OCI-LY7 (cell line): ENCODE data around the gene ZNF776. TPM values are rescaled to one million over a fixed set of nuclear protein-coding genes. Genes with fewer than 3 reads are reported as not detected.

ENCODE experiments used
- BruUV-seq: library from RNA; stranded (reverse); fragments of 400-500 nt; replicated peaks from 2 replicates; lab custom pipeline; 2021; lab: Mats Ljungman, UMichigan
- CTCF ChIA-PET: fragments of 300-600 bp; sonication (Branson Sonifier 250); formaldehyde crosslinking; loops from one replicate; lab custom pipeline; 2022; ENCODE audit warnings: antibody characterized with exemption; ENCODE audit not compliant: unreplicated experiment; lab: Charles Lee
- POLR2A ChIA-PET: fragments of 300-600 bp; sonication (Branson Sonifier 250); formaldehyde crosslinking; loops from one replicate; lab custom pipeline; 2022; ENCODE audit warnings: antibody characterized with exemption; lab: Charles Lee
- DNase-seq: peaks from one replicate; pipeline ENCODE4 v3.0.0-alpha.2; 2015; ENCODE audit warnings: low spot score
- H2AFZ ChIP-seq: fragments of 200-600 bp; sonication (generic), shearing (Covaris generic); 2 replicates; pipeline ENCODE4 v1.6.1; 2014; ENCODE audit warnings: mild to moderate bottlenecking, antibody characterized with exemption, low read length, moderate library complexity
- H3K27ac ChIP-seq: fragments of 200-600 bp; sonication (generic); 2 replicates; pipeline ENCODE4 v1.5.1; 2014; ENCODE audit warnings: mixed run types, low read depth, mild to moderate bottlenecking, moderate library complexity, low read length, inconsistent platforms; ENCODE audit not compliant: poor library complexity, severe bottlenecking
- H3K36me3 ChIP-seq: fragments of 200-600 bp; sonication (generic); 2 replicates; pipeline ENCODE4 v1.6.1; 2014; ENCODE audit warnings: mild to moderate bottlenecking, antibody characterized with exemption, low read length, moderate library complexity, mixed read lengths; ENCODE audit not compliant: insufficient read depth
- H3K4me1 ChIP-seq: fragments of 200-600 bp; sonication (generic); 2 replicates; pipeline ENCODE4 v1.5.1; 2014; ENCODE audit warnings: mild to moderate bottlenecking, low read length; ENCODE audit not compliant: insufficient read depth, poor library complexity, severe bottlenecking
- H3K4me2 ChIP-seq: fragments of 200-600 bp; sonication (generic); 2 replicates; pipeline ENCODE4 v1.6.1; 2014; ENCODE audit warnings: mild to moderate bottlenecking, low read length
- H3K4me3 ChIP-seq: fragments of 200-600 bp; sonication (generic); 2 replicates; pipeline ENCODE4 v1.5.1; 2014; ENCODE audit warnings: mild to moderate bottlenecking, low read depth, low read length; ENCODE audit not compliant: poor library complexity, severe bottlenecking
- H3K79me2 ChIP-seq: fragments of 200-600 bp; sonication (generic); 2 replicates; pipeline ENCODE4 v1.6.1; 2016; ENCODE audit warnings: low read depth, mild to moderate bottlenecking, low read length, moderate library complexity, mixed read lengths; ENCODE audit not compliant: insufficient read depth
- H3K9me2 ChIP-seq: fragments of 200-600 bp; sonication (generic); 2 replicates; pipeline ENCODE4 v1.6.1; 2016; ENCODE audit warnings: mild to moderate bottlenecking, low read length, mixed read lengths; ENCODE audit not compliant: insufficient read depth
- H3K9me3 ChIP-seq: fragments of 200-600 bp; sonication (generic); 2 replicates; pipeline ENCODE4 v1.6.1; 2014; ENCODE audit warnings: mild to moderate bottlenecking, mixed run types, low read length, mixed read lengths
- H4K20me1 ChIP-seq: fragments of 200-600 bp; sonication (generic); 2 replicates; pipeline ENCODE4 v1.6.1; 2014; ENCODE audit warnings: mild to moderate bottlenecking, antibody characterized with exemption, low read length, moderate library complexity, mixed read lengths; ENCODE audit not compliant: insufficient read depth
- EZH2phosphoT487 ChIP-seq: fragments of 200-600 bp; sonication (generic); IDR thresholded peaks from 2 replicates; pipeline ENCODE4 v1.6.1; 2018; ENCODE audit warnings: low read depth, borderline replicate concordance, mild to moderate bottlenecking, mixed run types, antibody characterized with exemption, low read length, moderate library complexity, mixed read lengths
- intact Hi-C: fragments of 100-400 bp; cut with micrococcal nuclease; formaldehyde crosslinking; loops from one replicate; pipeline ENCODE4 v1.10.0; 2022; ENCODE audit not compliant: unreplicated experiment
- total RNA-seq, 2 experiments: library from RNA; depleted of rRNA in 1 of 2; stranded (reverse); fragments of >200 nt in 1 of 2; shearing (Covaris generic) in 1 of 2; gene quantifications; 2 replicates each; pipeline ENCODE4 v1.2.3, GENCODE V29; 2014 to 2022
- TF ChIP-seq, protein P1 (sequence below): fragments of 200-600 bp; sonication (generic); conservative IDR thresholded peaks from 2 replicates; pipeline ENCODE4 v1.5.1; 2014; ENCODE audit warnings: mild to moderate bottlenecking, antibody characterized with exemption, low read length, moderate library complexity, mixed read lengths

Gene ZNF776
- total RNA-seq, 2 experiments from 2014 or later: 19.6 to 36.0 TPM

DNA sequence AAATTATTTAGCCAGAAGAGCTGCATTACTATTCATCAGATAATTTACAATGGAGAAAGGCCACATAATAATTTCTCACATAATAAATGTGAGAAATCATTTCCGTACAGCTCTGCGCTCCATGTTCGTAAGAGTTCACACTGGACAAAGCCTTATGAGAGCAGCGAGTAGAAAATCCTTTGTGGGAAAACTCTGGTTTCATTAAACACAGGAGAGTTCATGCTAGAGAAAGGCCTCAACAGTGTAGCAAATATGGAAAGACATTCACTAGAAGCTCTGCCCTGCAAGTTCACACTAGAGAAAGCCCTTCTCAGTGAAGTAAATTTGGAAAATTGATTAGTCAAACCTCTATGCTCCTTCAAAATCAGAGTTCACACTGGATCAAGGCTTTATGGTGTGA lies 8.4 kb downstream of the ZNF776 start:
- Histone ChIP-seq H3K4me3 (no peak overlapping the region), H4K20me1 (no peaks in the 10 kb centered on the region), H3K79me2 (peaks cover 2% of the 10 kb centered on the region; the same call in 1 of the 2 replicates), H3K9me2 (no peaks in the 10 kb centered on the region), H3K4me2 (no peak overlapping the region), H3K4me1 (no peaks in the 10 kb centered on the region), H2AFZ (no peak overlapping the region), H3K27ac (no peak overlapping the region), H3K9me3 (no peaks in the 10 kb centered on the region), H3K36me3 (peaks cover 96% of the 10 kb centered on the region)
- ChIA-PET CTCF (no interaction called here), POLR2A (no interaction called here)
- intact Hi-C loops: no loop called here
- DNase-seq: no peak
- no TSS peak for BruUV-seq
- no peak for TF ChIP-seq EZH2phosphoT487
- TF ChIP-seq, protein P1, sequence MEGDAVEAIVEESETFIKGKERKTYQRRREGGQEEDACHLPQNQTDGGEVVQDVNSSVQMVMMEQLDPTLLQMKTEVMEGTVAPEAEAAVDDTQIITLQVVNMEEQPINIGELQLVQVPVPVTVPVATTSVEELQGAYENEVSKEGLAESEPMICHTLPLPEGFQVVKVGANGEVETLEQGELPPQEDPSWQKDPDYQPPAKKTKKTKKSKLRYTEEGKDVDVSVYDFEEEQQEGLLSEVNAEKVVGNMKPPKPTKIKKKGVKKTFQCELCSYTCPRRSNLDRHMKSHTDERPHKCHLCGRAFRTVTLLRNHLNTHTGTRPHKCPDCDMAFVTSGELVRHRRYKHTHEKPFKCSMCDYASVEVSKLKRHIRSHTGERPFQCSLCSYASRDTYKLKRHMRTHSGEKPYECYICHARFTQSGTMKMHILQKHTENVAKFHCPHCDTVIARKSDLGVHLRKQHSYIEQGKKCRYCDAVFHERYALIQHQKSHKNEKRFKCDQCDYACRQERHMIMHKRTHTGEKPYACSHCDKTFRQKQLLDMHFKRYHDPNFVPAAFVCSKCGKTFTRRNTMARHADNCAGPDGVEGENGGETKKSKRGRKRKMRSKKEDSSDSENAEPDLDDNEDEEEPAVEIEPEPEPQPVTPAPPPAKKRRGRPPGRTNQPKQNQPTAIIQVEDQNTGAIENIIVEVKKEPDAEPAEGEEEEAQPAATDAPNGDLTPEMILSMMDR: no peak

DNA sequence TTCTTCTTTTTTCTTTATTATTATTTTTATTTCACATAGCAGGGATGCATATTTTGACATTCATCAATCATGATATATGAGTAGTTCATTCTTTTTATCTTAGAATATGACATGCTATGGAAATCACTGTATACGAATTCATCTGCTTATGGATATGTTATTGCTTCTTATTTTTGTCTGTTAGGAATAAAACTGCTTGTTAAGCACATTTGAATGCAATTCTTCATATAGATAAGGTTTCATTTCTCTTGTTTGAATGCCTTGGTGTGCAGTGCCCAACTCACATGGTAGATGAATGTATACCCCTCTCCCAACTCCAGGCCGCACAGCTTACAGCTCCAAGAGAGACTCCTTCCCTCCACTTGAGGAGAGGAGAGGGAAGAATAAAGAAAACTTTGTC lies 11.3 kb downstream of the ZNF776 start:
- Histone ChIP-seq H3K4me2 (no peak overlapping the region), H3K79me2 (no peaks in the 10 kb centered on the region), H3K27ac (no peak overlapping the region), H3K9me3 (no peaks in the 10 kb centered on the region), H3K36me3 (peaks cover 76% of the 10 kb centered on the region), H2AFZ (no peak overlapping the region), H4K20me1 (no peaks in the 10 kb centered on the region), H3K4me1 (no peaks in the 10 kb centered on the region), H3K4me3 (no peak overlapping the region), H3K9me2 (no peaks in the 10 kb centered on the region)
- CTCF ChIA-PET: no interaction called here
- POLR2A ChIA-PET: interaction anchor here (0.5 kb wide), 1 partner anchor 1542 kb away, joined by 3 read pairs; no protein-coding TSS in a partner anchor
- no peak for DNase-seq
- TF ChIP-seq, protein P1: no peak
- intact Hi-C loops: no loop called here
- BruUV-seq: no TSS peak

DNA sequence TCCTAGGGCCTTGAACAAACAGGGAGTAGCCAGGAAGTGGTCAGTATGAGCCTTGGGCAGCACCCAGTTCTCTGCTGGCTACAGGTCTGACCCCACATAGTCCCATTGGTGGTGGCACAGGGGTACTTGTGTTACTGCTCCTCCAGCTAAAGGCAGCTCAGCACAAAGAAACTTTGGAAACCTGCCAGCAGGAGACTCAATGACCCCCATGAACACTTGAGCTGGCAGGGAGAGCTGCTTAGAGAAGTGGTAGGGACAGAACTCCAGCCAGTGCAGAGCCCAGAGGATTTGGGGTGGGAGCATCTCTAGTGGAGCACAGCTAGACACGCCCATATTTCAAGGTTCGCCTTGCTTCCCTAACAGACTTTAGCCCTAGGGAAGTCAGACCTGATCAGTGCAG lies 12.5 kb downstream of the ZNF776 start:
- Histone ChIP-seq H3K4me2 (no peak overlapping the region), H4K20me1 (no peaks in the 10 kb centered on the region), H3K9me3 (no peaks in the 10 kb centered on the region), H2AFZ (no peak overlapping the region), H3K79me2 (no peaks in the 10 kb centered on the region), H3K27ac (no peak overlapping the region), H3K4me1 (no peaks in the 10 kb centered on the region), H3K9me2 (no peaks in the 10 kb centered on the region), H3K36me3 (peaks cover 73% of the 10 kb centered on the region), H3K4me3 (no peak overlapping the region)
- CTCF ChIA-PET: no interaction called here
- no peak for DNase-seq
- TF ChIP-seq, protein P1: no peak
- TF ChIP-seq EZH2phosphoT487: no peak
- intact Hi-C loops: no loop called here
- no TSS peak for BruUV-seq
- POLR2A ChIA-PET: no interaction called here
